ENCODE data around the gene CADPS2.

DNA sequence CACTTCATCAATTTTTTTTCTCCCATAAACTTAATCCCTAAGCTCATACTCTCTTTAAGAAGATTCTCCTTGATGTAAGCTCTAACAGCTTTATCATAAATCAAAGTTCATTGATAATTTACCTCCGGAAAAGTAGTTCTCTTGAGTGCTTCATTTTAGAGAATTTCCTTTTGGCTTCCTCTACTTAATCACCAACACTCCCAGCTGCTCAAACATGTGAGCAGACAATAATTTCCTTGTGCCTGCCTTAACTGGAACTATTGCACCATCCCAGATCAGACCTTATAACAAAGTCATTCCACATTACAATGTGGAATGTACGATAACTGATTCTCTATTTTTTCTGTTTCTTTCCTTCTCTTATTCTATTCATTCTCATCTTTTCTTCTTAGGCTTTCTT, 587.6 kb downstream of the CADPS2 start:
- TF ChIP-seq, protein P1, sequence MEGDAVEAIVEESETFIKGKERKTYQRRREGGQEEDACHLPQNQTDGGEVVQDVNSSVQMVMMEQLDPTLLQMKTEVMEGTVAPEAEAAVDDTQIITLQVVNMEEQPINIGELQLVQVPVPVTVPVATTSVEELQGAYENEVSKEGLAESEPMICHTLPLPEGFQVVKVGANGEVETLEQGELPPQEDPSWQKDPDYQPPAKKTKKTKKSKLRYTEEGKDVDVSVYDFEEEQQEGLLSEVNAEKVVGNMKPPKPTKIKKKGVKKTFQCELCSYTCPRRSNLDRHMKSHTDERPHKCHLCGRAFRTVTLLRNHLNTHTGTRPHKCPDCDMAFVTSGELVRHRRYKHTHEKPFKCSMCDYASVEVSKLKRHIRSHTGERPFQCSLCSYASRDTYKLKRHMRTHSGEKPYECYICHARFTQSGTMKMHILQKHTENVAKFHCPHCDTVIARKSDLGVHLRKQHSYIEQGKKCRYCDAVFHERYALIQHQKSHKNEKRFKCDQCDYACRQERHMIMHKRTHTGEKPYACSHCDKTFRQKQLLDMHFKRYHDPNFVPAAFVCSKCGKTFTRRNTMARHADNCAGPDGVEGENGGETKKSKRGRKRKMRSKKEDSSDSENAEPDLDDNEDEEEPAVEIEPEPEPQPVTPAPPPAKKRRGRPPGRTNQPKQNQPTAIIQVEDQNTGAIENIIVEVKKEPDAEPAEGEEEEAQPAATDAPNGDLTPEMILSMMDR (conservative IDR thresholded peaks at IDR 0.05; ENCODE audit: low read length): no peak
- no peak for TF ChIP-seq EZH2phosphoT487 (IDR thresholded peaks at IDR 0.05; ENCODE audit: borderline replicate concordance)

All from Loucy (cell line).